DMS114 treated with DMSO at 0.1 percent for 48 hours (cell line): ENCODE results near the gene CEP41.

ENCODE experiments used
- DNase-seq: peaks from one replicate; lab custom pipeline; 2025; ENCODE audit not compliant: unreplicated experiment; lab: John Stamatoyannopoulos, UW

Gene CEP41

DNA sequence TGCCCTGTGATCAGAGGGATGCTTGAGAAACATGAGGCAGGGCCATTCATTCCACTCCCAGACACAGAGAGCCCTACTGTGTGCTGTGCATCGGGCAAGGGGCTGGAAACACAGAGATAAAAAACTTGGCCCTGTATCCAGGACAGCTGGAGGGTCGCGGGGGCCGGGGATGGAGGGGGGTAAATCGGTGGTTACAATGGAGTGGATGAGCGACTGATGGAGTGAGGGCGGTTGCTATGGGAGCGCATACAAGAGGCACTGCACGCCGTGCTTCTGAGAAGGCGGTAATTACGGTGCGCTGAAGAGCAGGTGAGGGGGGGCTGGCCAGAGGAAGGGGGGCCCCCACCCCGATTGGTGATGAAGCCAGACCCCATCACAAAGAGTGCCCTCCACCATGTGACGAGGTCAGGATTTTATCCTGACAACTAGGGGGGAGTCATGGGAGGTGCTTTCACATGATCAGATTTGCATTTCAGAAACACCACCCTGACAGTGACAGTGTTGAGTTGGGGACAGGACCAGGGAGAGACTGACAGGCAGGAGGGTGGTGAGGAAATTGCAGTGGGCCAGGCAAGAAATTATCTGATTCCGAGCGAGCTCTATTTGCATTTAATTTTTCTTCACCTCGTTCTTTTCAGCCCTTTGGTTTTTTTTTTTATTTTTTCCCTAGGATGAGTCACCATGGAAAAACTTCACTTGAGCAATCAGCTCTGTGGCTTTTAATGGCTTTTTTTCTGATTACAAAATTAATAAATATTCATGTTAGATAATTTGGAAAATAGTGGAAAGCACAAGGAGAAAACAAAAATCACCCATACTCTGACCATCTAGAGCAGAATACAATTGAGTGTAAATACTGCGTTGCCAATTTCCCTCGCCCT, 88.4 kb downstream of the CEP41 start:
- no peak for DNase-seq

DNA sequence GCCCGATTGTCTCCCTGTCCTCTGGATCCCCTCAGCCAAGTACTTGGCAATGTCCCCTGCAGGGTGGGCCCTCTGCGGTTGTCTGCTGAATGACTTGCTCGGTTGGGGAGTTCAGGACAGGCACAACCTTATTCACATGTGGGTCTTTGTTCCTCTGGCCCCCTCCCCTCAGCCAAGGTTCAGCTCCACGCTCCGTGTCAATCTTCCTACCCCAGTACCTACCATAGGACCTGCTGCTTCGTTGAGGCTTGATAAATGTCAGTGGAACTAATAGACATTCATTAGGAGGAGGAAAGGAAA, 89.1 kb downstream of the CEP41 start:
- DNase-seq = no peak

- no peak for DNase-seq
Observed at GRCh38 chr7:130350945-130351790, 89.6 kb downstream of the CEP41 start.

- no peak for DNase-seq
Observed at GRCh38 chr7:130349911-130350782, 90.7 kb downstream of the CEP41 start.

DNA sequence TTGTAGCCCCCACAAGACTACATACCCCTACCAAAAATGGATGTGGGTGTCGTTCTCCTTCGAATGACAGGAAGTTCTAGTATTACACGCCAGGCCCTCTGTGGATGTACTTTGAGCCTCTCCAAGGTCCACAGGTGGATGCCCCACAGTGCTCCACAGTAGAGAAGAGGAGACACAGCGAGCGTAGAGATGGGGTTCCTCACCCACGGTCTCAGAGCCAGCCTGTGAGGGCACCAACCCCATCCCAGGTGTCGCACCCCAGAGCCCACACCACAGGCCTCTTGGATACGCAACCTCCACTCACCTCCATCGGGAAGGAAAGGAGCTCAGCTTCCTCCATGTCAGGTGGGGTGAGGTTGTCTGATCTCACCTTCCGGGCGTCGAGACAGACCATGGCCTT, 93.9 kb downstream of the CEP41 start:
- no peak for DNase-seq

- DNase-seq = no peak
Observed at GRCh38 chr7:130346177-130346905, 94.5 kb downstream of the CEP41 start.

DNA sequence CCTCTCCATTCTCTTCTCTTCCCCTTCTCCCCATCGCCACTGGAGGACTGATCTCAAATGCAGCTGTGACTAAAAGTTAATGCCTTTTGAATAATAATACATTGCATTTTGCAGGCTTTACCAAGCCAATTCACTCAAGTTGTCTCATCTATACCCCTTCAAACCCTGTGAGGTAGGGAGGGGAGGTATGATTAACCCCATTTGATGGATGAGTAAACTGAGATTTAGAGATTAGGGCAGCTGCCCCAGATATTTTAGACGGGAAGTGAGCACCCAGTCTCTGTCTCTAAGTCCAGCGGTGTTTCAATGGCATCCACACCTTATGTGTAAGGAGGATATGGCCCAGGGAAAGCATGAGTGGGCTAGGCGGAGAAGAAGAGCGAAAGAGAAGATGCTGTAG, 95.1 kb downstream of the CEP41 start:
- no peak for DNase-seq

- DNase-seq = no peak
Observed at GRCh38 chr7:130345136-130345535, 95.7 kb downstream of the CEP41 start.

- no peak for DNase-seq
Observed at GRCh38 chr7:130344271-130344866, 96.4 kb downstream of the CEP41 start, which contains the start of gene CPA5. Gene CPA5, plus strand, starts transcription at chr7:130344816. Its CDS starts 1,670 bp downstream, at chr7:130346486.
